ENCODE data around the gene ATCAY.

GRCh38 chr19:3832001-3832400 lies 48.5 kb upstream of the ATCAY start:
- no peak for TF ChIP-seq CTCF (IDR thresholded peaks at IDR 0.05)
- no peak for TF ChIP-seq EZH2phosphoT487 (IDR thresholded peaks at IDR 0.05)
